ENCODE results near the gene GALNT10.

DNA sequence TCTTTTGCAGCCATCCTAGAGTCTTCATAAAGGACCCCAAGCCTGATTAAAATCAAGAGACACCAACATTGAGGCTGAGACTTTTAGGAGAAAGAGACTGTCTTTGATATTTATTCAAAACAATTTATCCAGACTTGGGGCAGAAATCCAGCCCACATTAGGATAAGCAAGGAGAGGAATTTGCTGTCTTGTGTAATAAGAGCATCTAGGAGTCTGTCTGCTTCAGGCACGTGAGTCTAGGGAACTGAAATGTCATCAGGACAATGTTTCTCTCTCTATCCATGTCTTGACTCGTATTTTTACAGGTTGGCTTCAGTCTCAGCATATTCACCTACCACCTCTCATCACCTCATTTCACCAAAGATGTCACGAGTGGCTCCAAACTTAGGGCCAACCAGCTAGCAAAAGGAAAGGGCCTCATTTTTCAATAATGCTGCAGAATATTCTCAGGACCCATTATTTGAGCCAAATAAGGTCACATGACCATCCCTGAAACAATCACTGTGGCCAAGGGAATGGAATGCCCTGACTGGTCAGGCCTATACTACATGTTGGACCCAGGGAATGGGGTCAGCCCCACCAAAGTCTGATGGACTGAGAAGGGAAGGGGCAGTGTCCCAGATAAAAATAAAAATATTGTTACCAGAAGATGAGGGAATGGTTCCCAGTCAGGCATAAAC, 184.9 kb downstream of the GALNT10 start:
- TF ChIP-seq ATF3 (IDR thresholded peaks at IDR 0.05; ENCODE audit: borderline replicate concordance, extremely low read depth, low read depth, low read length) (no peak), NRF1 (conservative IDR thresholded peaks at IDR 0.05; ENCODE audit: low read depth, low read length) (no peak), ATF2 (IDR thresholded peaks at IDR 0.05; ENCODE audit: low read length) (no peak)
- TF ChIP-seq, protein P1, sequence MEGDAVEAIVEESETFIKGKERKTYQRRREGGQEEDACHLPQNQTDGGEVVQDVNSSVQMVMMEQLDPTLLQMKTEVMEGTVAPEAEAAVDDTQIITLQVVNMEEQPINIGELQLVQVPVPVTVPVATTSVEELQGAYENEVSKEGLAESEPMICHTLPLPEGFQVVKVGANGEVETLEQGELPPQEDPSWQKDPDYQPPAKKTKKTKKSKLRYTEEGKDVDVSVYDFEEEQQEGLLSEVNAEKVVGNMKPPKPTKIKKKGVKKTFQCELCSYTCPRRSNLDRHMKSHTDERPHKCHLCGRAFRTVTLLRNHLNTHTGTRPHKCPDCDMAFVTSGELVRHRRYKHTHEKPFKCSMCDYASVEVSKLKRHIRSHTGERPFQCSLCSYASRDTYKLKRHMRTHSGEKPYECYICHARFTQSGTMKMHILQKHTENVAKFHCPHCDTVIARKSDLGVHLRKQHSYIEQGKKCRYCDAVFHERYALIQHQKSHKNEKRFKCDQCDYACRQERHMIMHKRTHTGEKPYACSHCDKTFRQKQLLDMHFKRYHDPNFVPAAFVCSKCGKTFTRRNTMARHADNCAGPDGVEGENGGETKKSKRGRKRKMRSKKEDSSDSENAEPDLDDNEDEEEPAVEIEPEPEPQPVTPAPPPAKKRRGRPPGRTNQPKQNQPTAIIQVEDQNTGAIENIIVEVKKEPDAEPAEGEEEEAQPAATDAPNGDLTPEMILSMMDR (IDR thresholded peaks at IDR 0.05 in 2 of 3, conservative IDR thresholded peaks at IDR 0.05 in 1 of 3; ENCODE audit: control insufficient read depth in 2 of 3, extremely low read depth in 1 of 3, insufficient read depth in 1 of 3, low read depth in 3 of 3, low read length in 3 of 3) = no peak
